Ishikawa (cell line): ENCODE data around the gene UBN2.

Experiments
- CEBPB ChIP-seq: IDR thresholded peaks from 2 replicates; pipeline ENCODE4 v1.6.1; 2012
- CREB1 ChIP-seq: IDR thresholded peaks from 2 replicates; pipeline ENCODE4 v1.6.1; 2012; ENCODE audit warnings: low read depth
- EGR1 ChIP-seq: IDR thresholded peaks from 2 replicates; pipeline ENCODE4 v1.6.1; 2012
- EP300 ChIP-seq: IDR thresholded peaks from 2 replicates; pipeline ENCODE4 v1.6.1; 2012; ENCODE audit warnings: borderline replicate concordance
- FOXM1 ChIP-seq: IDR thresholded peaks from 2 replicates; pipeline ENCODE4 v1.6.1; 2012; ENCODE audit warnings: low read depth, borderline replicate concordance
- NFIC ChIP-seq: IDR thresholded peaks from 2 replicates; pipeline ENCODE4 v1.6.1; 2012
- RAD21 ChIP-seq: IDR thresholded peaks from 2 replicates; pipeline ENCODE4 v1.6.1; 2012; ENCODE audit warnings: low read depth
- TAF1 ChIP-seq: IDR thresholded peaks from 2 replicates; pipeline ENCODE4 v1.6.1; 2012; ENCODE audit warnings: low read depth, mild to moderate bottlenecking
- TCF12 ChIP-seq: IDR thresholded peaks from 2 replicates; pipeline ENCODE4 v1.6.1; 2012; ENCODE audit warnings: low read depth
- TEAD4 ChIP-seq: IDR thresholded peaks from 2 replicates; pipeline ENCODE4 v1.6.1; 2012
- YY1 ChIP-seq: IDR thresholded peaks from 2 replicates; pipeline ENCODE4 v1.6.1; 2012; ENCODE audit warnings: low read depth
- ZBTB7A ChIP-seq: IDR thresholded peaks from 2 replicates; pipeline ENCODE4 v1.6.1; 2012; ENCODE audit warnings: low read depth
- TF ChIP-seq, protein P1 (sequence below): IDR thresholded peaks from 2 replicates; pipeline ENCODE4 v1.6.1; 2012
- TF ChIP-seq, protein P2 (sequence below): IDR thresholded peaks from 2 replicates; pipeline ENCODE4 v1.6.1; 2012; ENCODE audit warnings: low read depth, mild to moderate bottlenecking
- TF ChIP-seq, protein P3 (sequence below): IDR thresholded peaks from 2 replicates; pipeline ENCODE4 v1.6.1; 2012

UBN2 gene

GRCh38 chr7:139300390-139300789 is 69.4 kb downstream of the UBN2 start:
- TF ChIP-seq TCF12 (no peak), EP300 (no peak), CEBPB (no peak)

DNA sequence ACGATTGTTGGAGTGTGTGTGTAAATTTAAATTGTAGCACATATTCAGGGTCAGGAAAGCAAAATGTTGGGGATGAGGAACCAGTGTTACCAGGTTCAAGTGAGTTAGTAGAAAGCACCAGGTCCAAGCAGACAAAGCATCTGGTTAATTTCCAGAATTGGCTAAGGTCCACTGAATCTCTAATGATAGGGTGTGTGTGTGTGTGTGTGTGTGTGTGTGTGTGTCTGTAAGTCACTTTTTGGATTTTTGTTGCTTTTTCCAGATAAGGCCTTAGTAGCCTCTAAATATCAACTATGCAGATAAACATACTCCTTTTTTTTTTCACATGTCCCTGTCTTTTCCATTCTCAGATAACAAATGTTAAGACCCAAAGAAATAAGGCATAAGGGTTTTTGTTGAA is 73.5 kb downstream of the UBN2 start:
- TF ChIP-seq TEAD4, result no peak
- no peak for TF ChIP-seq ZBTB7A

DNA sequence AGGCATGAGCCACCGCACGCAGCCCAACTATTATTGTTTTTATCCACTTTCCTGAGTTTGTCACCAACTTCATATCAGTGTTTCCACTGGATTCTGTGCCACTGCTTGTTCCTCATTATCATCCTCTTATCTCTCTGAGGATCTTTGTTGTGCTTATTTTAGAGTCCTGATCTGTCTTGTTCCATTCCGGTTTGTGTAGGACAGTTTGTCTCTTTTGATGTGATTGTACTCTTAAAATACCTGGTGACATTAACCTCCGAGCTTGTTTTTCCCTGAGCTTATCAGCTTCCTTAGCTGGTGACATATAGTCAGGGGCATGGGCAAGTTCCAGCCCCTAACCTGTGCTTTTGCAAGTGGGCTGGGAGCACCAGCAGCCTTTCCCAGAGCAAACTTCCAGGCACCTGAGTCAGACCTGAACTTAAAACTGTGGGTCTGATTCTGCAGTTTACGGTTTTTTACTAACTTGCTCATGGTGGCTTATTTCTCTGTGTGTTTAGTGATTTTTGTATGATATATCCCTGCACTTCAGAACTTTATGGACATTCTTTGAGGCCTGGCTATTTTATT is 87.0 kb downstream of the UBN2 start:
- no peak for TF ChIP-seq RAD21
- TF ChIP-seq CEBPB, result no peak
- no peak for TF ChIP-seq TAF1
- TF ChIP-seq NFIC, result no peak
- TF ChIP-seq YY1, result no peak
- no peak for TF ChIP-seq TEAD4
- TF ChIP-seq, protein P1, sequence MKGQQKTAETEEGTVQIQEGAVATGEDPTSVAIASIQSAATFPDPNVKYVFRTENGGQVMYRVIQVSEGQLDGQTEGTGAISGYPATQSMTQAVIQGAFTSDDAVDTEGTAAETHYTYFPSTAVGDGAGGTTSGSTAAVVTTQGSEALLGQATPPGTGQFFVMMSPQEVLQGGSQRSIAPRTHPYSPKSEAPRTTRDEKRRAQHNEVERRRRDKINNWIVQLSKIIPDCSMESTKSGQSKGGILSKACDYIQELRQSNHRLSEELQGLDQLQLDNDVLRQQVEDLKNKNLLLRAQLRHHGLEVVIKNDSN, result no peak
- TF ChIP-seq EGR1, result no peak
- TF ChIP-seq TCF12, result no peak
- TF ChIP-seq, protein P2, sequence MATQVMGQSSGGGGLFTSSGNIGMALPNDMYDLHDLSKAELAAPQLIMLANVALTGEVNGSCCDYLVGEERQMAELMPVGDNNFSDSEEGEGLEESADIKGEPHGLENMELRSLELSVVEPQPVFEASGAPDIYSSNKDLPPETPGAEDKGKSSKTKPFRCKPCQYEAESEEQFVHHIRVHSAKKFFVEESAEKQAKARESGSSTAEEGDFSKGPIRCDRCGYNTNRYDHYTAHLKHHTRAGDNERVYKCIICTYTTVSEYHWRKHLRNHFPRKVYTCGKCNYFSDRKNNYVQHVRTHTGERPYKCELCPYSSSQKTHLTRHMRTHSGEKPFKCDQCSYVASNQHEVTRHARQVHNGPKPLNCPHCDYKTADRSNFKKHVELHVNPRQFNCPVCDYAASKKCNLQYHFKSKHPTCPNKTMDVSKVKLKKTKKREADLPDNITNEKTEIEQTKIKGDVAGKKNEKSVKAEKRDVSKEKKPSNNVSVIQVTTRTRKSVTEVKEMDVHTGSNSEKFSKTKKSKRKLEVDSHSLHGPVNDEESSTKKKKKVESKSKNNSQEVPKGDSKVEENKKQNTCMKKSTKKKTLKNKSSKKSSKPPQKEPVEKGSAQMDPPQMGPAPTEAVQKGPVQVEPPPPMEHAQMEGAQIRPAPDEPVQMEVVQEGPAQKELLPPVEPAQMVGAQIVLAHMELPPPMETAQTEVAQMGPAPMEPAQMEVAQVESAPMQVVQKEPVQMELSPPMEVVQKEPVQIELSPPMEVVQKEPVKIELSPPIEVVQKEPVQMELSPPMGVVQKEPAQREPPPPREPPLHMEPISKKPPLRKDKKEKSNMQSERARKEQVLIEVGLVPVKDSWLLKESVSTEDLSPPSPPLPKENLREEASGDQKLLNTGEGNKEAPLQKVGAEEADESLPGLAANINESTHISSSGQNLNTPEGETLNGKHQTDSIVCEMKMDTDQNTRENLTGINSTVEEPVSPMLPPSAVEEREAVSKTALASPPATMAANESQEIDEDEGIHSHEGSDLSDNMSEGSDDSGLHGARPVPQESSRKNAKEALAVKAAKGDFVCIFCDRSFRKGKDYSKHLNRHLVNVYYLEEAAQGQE, result no peak
- no peak for TF ChIP-seq FOXM1

DNA sequence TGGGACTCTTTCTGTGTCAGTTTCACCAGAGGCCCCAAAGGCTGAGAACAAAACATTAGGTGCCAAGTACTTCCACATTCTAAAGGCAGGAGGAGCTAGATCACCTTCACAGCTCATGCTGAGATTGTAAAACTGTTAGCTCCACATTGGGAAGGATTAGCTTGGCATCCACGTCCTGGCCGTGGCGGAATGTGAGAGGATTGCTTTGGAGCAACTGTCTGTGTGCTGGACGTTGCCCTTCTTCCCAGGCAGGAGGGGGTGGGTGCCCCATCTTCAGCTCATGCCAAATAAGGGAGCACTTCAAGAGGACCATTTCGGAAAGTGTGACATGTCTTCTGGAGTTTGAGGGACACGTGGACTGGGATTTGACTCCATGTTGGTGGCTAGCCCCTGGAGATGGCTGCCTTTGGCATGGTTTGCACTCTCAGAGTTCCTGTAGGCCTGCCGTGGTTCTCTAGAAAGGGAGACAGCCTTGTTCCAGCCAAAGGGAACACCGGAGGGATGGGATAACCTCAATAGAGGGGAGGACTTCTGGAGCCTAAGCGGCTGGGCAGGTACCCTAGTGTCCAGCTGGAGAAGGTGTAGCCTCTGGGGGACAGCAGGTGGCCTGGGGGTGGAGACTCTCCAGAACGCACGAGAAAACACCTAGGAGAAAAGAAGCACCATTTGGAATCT is 90.2 kb downstream of the UBN2 start:
- TF ChIP-seq NFIC (no peak), TAF1 (no peak), TEAD4 (no peak), CREB1 (no peak), RAD21 (peak; percentile 49), EGR1 (no peak), YY1 (no peak)
- TF ChIP-seq, protein P2, result no peak

- TF ChIP-seq RAD21 (no peak), CREB1 (no peak), ZBTB7A (no peak), NFIC (no peak), TCF12 (no peak), TEAD4 (no peak), TAF1 (no peak), EGR1 (no peak), FOXM1 (no peak)
- TF ChIP-seq, protein P1, result no peak
Measured at GRCh38 chr7:139328375-139328774, 97.3 kb downstream of the UBN2 start.

DNA sequence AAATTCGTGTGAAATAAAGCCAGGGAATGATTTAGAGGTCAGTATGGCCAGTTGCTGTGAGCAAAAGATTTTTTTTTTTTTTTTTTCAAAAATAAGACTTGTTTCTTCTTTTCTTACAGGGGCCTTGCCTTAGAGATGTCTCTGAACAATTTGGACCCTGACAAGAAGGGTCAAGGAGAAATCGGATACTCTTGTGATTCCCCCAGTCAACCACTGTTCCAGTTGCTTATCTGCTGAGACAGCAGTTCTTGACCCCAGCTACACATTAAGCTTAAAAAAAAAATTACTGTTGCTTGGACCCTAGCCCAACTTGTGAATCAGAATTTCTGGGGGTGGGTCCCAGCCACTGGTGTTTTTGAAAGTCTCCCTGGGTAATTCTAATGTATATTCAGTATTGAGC is 98.1 kb downstream of the UBN2 start:
- TF ChIP-seq EP300 (no peak), TCF12 (no peak), CREB1 (no peak), ZBTB7A (no peak), NFIC (no peak), TAF1 (no peak), CEBPB (no peak), FOXM1 (no peak), RAD21 (no peak), YY1 (no peak), TEAD4 (no peak)
- TF ChIP-seq, protein P1, result no peak
- TF ChIP-seq, protein P3, sequence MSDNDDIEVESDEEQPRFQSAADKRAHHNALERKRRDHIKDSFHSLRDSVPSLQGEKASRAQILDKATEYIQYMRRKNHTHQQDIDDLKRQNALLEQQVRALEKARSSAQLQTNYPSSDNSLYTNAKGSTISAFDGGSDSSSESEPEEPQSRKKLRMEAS, result no peak
- TF ChIP-seq, protein P2, result no peak
